ENCODE measurements around the gene SHISA8. TPM values are rescaled to one million over a fixed set of nuclear protein-coding genes. Genes with fewer than 3 reads are reported as not detected.
"Not testable (repeated sequence)": the region's sequence is repeated elsewhere in the genome, so short reads cannot be mapped to it uniquely, and the experiment has no call there.

SHISA8 gene
- total RNA-seq, 1 donor, result not detected

- TF ChIP-seq, protein P1, sequence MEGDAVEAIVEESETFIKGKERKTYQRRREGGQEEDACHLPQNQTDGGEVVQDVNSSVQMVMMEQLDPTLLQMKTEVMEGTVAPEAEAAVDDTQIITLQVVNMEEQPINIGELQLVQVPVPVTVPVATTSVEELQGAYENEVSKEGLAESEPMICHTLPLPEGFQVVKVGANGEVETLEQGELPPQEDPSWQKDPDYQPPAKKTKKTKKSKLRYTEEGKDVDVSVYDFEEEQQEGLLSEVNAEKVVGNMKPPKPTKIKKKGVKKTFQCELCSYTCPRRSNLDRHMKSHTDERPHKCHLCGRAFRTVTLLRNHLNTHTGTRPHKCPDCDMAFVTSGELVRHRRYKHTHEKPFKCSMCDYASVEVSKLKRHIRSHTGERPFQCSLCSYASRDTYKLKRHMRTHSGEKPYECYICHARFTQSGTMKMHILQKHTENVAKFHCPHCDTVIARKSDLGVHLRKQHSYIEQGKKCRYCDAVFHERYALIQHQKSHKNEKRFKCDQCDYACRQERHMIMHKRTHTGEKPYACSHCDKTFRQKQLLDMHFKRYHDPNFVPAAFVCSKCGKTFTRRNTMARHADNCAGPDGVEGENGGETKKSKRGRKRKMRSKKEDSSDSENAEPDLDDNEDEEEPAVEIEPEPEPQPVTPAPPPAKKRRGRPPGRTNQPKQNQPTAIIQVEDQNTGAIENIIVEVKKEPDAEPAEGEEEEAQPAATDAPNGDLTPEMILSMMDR (IDR thresholded peaks at IDR 0.05; ENCODE audit: insufficient read depth, low read length), result no peak
- H3K4me3 ChIP-seq (ENCODE audit: low read depth, low read length), result no peak overlapping the region
- no peak for DNase-seq (ENCODE audit: low read depth)
These were observed 44.1 kb downstream of the SHISA8 start for GRCh38 chr22:41870786-41871185.

GRCh38 chr22:41870081-41870480, 44.8 kb downstream of the SHISA8 start:
- not testable (repeated sequence) for DNase-seq (ENCODE audit: low read depth)

DNA sequence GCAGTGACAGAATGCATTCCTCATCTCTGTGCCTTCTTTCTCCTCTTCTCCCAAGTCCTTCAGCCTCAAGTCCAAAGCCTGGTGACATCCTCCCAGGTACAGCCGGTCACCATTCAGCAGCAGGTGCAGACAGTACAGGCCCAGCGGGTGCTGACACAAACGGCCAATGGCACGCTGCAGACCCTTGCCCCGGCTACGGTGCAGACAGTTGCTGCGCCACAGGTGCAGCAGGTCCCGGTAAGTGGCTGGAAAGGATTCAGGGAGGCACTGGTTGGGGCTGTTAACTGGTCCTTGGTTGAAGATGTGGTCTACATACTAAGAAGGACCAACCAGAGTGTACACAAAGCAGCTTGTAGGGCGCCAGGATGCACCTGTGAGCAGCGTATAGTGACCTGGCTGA, 46.3 kb downstream of the SHISA8 start:
- H3K4me3 ChIP-seq (ENCODE audit: low read depth, low read length), result no peak overlapping the region
- no peak for DNase-seq (ENCODE audit: low read depth)
- TF ChIP-seq, protein P1 (IDR thresholded peaks at IDR 0.05; ENCODE audit: insufficient read depth, low read length), result no peak

More at GRCh38 chr22:41870081-41870480, 44.8 kb downstream of the SHISA8 start:
- not testable (repeated sequence) for H3K4me3 ChIP-seq (ENCODE audit: low read depth, low read length)

DNA sequence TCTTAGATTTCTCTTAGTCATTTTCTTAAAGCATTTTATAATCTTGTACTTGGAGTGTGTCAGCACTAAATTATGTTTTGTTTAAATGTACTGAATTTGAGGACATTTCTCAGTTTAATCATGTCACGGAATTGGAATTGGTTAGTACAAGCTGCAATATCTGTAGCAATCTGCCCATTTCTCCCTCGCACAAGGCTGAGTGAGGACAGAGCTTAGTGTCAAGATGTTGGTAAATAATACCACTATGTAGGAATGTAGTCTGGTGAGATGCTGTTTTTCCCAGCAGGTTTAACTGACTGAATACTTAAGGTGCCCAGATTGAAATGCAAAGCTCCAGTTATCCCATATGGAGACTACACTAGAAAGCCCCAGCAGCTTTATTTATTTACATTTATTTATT, 51.4 kb downstream of the SHISA8 start:
- TF ChIP-seq, protein P1 (IDR thresholded peaks at IDR 0.05; ENCODE audit: insufficient read depth, low read length), result no peak
- H3K4me3 ChIP-seq (ENCODE audit: low read depth, low read length), result no peak overlapping the region
- peak; percentile 24 for DNase-seq (ENCODE audit: low read depth)

DNA sequence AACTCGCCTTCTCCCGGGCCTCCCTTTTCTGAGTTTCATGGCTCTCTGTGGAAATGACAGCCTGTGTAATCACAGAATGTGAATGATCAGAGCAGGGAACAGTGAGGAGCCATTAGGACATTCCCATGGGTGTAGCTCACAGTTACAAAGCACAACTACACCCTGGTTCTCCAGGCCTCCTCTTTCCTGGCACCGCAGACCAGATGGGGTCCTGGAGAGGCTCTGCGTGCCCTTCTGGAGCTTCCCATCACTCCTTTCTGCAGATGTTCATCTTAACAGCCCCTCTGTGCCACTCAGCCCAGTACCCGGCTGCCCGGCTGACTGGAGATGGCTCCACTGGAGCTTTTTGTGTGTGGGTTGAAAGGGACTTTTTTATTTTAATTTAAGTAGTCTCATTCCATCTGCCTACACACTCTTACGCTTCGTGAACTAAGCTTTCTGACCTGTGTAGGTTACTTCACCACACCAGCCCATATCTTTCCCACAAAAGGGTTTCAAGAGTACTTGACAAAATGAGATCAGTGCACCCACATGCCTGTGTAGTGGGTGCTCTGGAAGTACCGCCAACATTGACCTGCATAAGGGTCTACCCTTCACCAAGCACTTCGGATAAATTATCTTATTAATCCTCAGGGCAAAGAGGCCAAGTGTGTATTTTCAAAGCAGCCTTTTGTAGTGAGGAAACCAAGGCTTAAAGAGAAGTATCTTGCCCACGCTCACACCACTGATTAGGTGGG, 52.2 kb downstream of the SHISA8 start:
- DNase-seq (ENCODE audit: low read depth), result no peak
- TF ChIP-seq, protein P1 (IDR thresholded peaks at IDR 0.05; ENCODE audit: insufficient read depth, low read length), result no peak
- no peak overlapping the region for H3K4me3 ChIP-seq (ENCODE audit: low read depth, low read length)

GRCh38 chr22:41862160-41862529, 52.7 kb downstream of the SHISA8 start:
- DNase-seq (ENCODE audit: low read depth), result peak; percentile 22
- TF ChIP-seq, protein P1 (IDR thresholded peaks at IDR 0.05; ENCODE audit: insufficient read depth, low read length), result no peak
- H3K4me3 ChIP-seq (ENCODE audit: low read depth, low read length), result no peak overlapping the region

Small RNA genes lying within 50 kb of the gene (small RNA-seq; reads per million reads assigned to genes)
- 2.0 reads per million, percentile 67 among the genes with 10 or more reads in this experiment for gene MIR33A

Other genes with a start within 250 kb of the SHISA8 start
- 15.4 and 82.5 TPM in 2 replicates for gene SNU13, start 226.2 kb downstream of the SHISA8 start, total RNA-seq (ENCODE audit: low replicate concordance)
- gene MEI1, start 215.6 kb downstream of the SHISA8 start, total RNA-seq (ENCODE audit: low replicate concordance), result 0.27 TPM in 1 of 2 replicates, not detected in the other
- gene CCDC134, start 114.4 kb downstream of the SHISA8 start, total RNA-seq (ENCODE audit: low replicate concordance), result 5.7 and 8.1 TPM in 2 replicates
- 52.8 and 112 TPM in 2 replicates for gene SREBF2, start 82.0 kb downstream of the SHISA8 start, total RNA-seq (ENCODE audit: low replicate concordance)
- gene TNFRSF13C, start 11.7 kb upstream of the SHISA8 start, total RNA-seq (ENCODE audit: low replicate concordance), result 0.08 and 0.18 TPM in 2 replicates
- gene CENPM, start 32.1 kb upstream of the SHISA8 start, total RNA-seq (ENCODE audit: low replicate concordance), result 1.1 and 16.9 TPM in 2 replicates
- gene SEPTIN3, start 54.4 kb upstream of the SHISA8 start, total RNA-seq (ENCODE audit: low replicate concordance), result 0.65 TPM in 1 of 2 replicates, not detected in the other
- gene WBP2NL, start 83.7 kb upstream of the SHISA8 start, total RNA-seq (ENCODE audit: low replicate concordance), result 0.18 and 1.6 TPM in 2 replicates
- gene NAGA, start 155.7 kb upstream of the SHISA8 start, total RNA-seq (ENCODE audit: low replicate concordance), result 14.8 and 39.5 TPM in 2 replicates
- 18.1 and 29.8 TPM in 2 replicates for gene PHETA2, start 159.2 kb upstream of the SHISA8 start, total RNA-seq (ENCODE audit: low replicate concordance)
- 8.0 and 10.2 TPM in 2 replicates for gene SMDT1, start 164.6 kb upstream of the SHISA8 start, total RNA-seq (ENCODE audit: low replicate concordance)
- 51.2 and 66.8 TPM in 2 replicates for gene NDUFA6, start 175.7 kb upstream of the SHISA8 start, total RNA-seq (ENCODE audit: low replicate concordance)
- gene CYP2D6, start 215.7 kb upstream of the SHISA8 start, total RNA-seq (ENCODE audit: low replicate concordance), result not detected in 2 replicates